WTC11 (cell line): ENCODE data around the gene KCTD11. TPM values are rescaled to one million over a fixed set of nuclear protein-coding genes. Genes with fewer than 3 reads are reported as not detected.

Source experiments
- ATAC-seq: fragments of 200-7000 bp; cut with Tn5 transposase; 2 replicates; pipeline ENCODE4 v1.10.0; 2021; ENCODE audit warnings: mild to moderate bottlenecking, moderate library complexity
- CTCF ChIA-PET: fragments of 300-600 bp; sonication (Branson Sonifier 250); formaldehyde crosslinking; loops from one replicate; lab custom pipeline; 2021; ENCODE audit warnings: antibody characterized with exemption; lab: Charles Lee
- POLR2A ChIA-PET: fragments of 350-600 bp; sonication (Branson Sonifier 250); formaldehyde crosslinking; loops from one replicate; lab custom pipeline; 2021; ENCODE audit warnings: antibody characterized with exemption; lab: Charles Lee
- DNase-seq: peaks from one replicate; pipeline ENCODE4 v3.0.0; 2021; ENCODE audit warnings: low spot score
- H3K27ac Mint-ChIP-seq: 2 replicates; pipeline ENCODE4 v1.8.0; 2021; ENCODE audit warnings: mixed read lengths
- H3K27me3 Mint-ChIP-seq: 2 replicates; pipeline ENCODE4 v1.8.0; 2021; ENCODE audit warnings: low read depth, mild to moderate bottlenecking, moderate library complexity, mixed read lengths
- H3K36me3 Mint-ChIP-seq: 2 replicates; pipeline ENCODE4 v1.8.0; 2021; ENCODE audit warnings: mixed read lengths
- H3K4me1 Mint-ChIP-seq: 2 replicates; pipeline ENCODE4 v1.8.0; 2022; ENCODE audit warnings: mixed read lengths
- H3K4me3 Mint-ChIP-seq: 2 replicates; pipeline ENCODE4 v1.8.0; 2021; ENCODE audit warnings: mild to moderate bottlenecking, moderate library complexity, mixed read lengths
- H3K9me3 Mint-ChIP-seq: 2 replicates; pipeline ENCODE4 v1.8.0; 2021; ENCODE audit warnings: mixed read lengths
- EMX1 ChIP-seq: fragments of 250-450 bp; sonication (Bioruptor Pico); IDR thresholded peaks from 2 replicates; pipeline ENCODE4 v1.8.0; 2021; ENCODE audit warnings: mild to moderate bottlenecking
- ETV6 ChIP-seq: sonication (generic); formaldehyde crosslinking; IDR thresholded peaks from 2 replicates; pipeline ENCODE4 v1.8.1; 2022; ENCODE audit warnings: mild to moderate bottlenecking, missing genetic modification reagents
- GABPB1 ChIP-seq: sonication (generic); formaldehyde crosslinking; IDR thresholded peaks from 2 replicates; pipeline ENCODE4 v1.8.1; 2023; ENCODE audit warnings: mild to moderate bottlenecking, missing genetic modification reagents
- HMGA2 ChIP-seq: fragments of 250-450 bp; sonication (Bioruptor Pico); IDR thresholded peaks from 2 replicates; pipeline ENCODE4 v1.4.0; 2021; ENCODE audit warnings: mild to moderate bottlenecking, moderate library complexity
- IRF2 ChIP-seq: sonication (generic); formaldehyde crosslinking; IDR thresholded peaks from 2 replicates; pipeline ENCODE4 v1.8.0; 2022; ENCODE audit warnings: low read depth, missing genetic modification reagents, borderline replicate concordance
- JUN ChIP-seq: sonication (generic); formaldehyde crosslinking; IDR thresholded peaks from 2 replicates; pipeline ENCODE4 v1.8.0; 2023; ENCODE audit warnings: mild to moderate bottlenecking, missing genetic modification reagents
- MXD4 ChIP-seq: fragments of 250-450 bp; sonication (Bioruptor Pico); IDR thresholded peaks from 2 replicates; pipeline ENCODE4 v1.8.0; 2021; ENCODE audit warnings: mild to moderate bottlenecking, moderate library complexity, borderline replicate concordance
- NFYB ChIP-seq: sonication (generic); formaldehyde crosslinking; conservative IDR thresholded peaks from 2 replicates; pipeline ENCODE4 v1.8.0; 2022; ENCODE audit warnings: low read depth, missing genetic modification reagents
- NR2C2 ChIP-seq: sonication (generic); formaldehyde crosslinking; IDR thresholded peaks from 2 replicates; pipeline ENCODE4 v1.8.0; 2022; ENCODE audit warnings: mild to moderate bottlenecking, missing genetic modification reagents
- NR3C1 ChIP-seq: sonication (generic); formaldehyde crosslinking; conservative IDR thresholded peaks from 2 replicates; pipeline ENCODE4 v1.8.1; 2023; ENCODE audit warnings: low read depth, mild to moderate bottlenecking, missing genetic modification reagents
- SP1 ChIP-seq: sonication (generic); formaldehyde crosslinking; conservative IDR thresholded peaks from 2 replicates; pipeline ENCODE4 v1.8.1; 2022; ENCODE audit warnings: missing genetic modification reagents
- TEAD1 ChIP-seq: sonication (generic); formaldehyde crosslinking; IDR thresholded peaks from 2 replicates; pipeline ENCODE4 v1.8.0; 2022; ENCODE audit warnings: mild to moderate bottlenecking, missing genetic modification reagents
- ZBTB21 ChIP-seq: sonication (generic); formaldehyde crosslinking; IDR thresholded peaks from 2 replicates; pipeline ENCODE4 v1.8.1; 2023; ENCODE audit warnings: mild to moderate bottlenecking, missing genetic modification reagents, borderline replicate concordance
- ZNF121 ChIP-seq: sonication (generic); formaldehyde crosslinking; IDR thresholded peaks from 2 replicates; pipeline ENCODE4 v1.8.0; 2023; ENCODE audit warnings: missing genetic modification reagents
- ZNF138 ChIP-seq: sonication (generic); formaldehyde crosslinking; conservative IDR thresholded peaks from 2 replicates; pipeline ENCODE4 v1.8.1; 2022; ENCODE audit warnings: mild to moderate bottlenecking, moderate library complexity, missing genetic modification reagents
- total RNA-seq: library from RNA; stranded (reverse); gene quantifications from 3 replicates; pipeline ENCODE4 v1.2.3, GENCODE V29; 2021
- TF ChIP-seq, protein P1 (sequence below): fragments of 250-450 bp; sonication (Bioruptor Pico); IDR thresholded peaks from 2 replicates; pipeline ENCODE4 v1.8.0; 2021; ENCODE audit warnings: mild to moderate bottlenecking
- TF ChIP-seq, protein P2 (sequence below): sonication (generic); formaldehyde crosslinking; IDR thresholded peaks from 2 replicates; pipeline ENCODE4 v1.8.0; 2023; ENCODE audit warnings: missing genetic modification reagents, mild to moderate bottlenecking, borderline replicate concordance
- TF ChIP-seq, protein P3 (sequence below): sonication (generic); formaldehyde crosslinking; conservative IDR thresholded peaks from 2 replicates; pipeline ENCODE4 v1.8.1; 2023; ENCODE audit warnings: mild to moderate bottlenecking, low read depth, missing genetic modification reagents, moderate library complexity
- TF ChIP-seq, protein P4 (sequence below): sonication (generic); formaldehyde crosslinking; IDR thresholded peaks from 2 replicates; pipeline ENCODE4 v1.8.0; 2022; ENCODE audit warnings: mild to moderate bottlenecking, missing genetic modification reagents
- TF ChIP-seq, protein P5 (sequence below): sonication (generic); formaldehyde crosslinking; IDR thresholded peaks from 2 replicates; pipeline ENCODE4 v1.8.0; 2022; ENCODE audit warnings: mild to moderate bottlenecking, missing genetic modification reagents
- TF ChIP-seq, protein P6 (sequence below): sonication (generic); formaldehyde crosslinking; IDR thresholded peaks from 2 replicates; pipeline ENCODE4 v1.8.1; 2023; ENCODE audit warnings: mild to moderate bottlenecking, moderate library complexity, missing genetic modification reagents
- TF ChIP-seq, protein P7 (sequence below): fragments of 250-450 bp; sonication (Bioruptor Pico); IDR thresholded peaks from 2 replicates; pipeline ENCODE4 v1.9.0; 2021; ENCODE audit warnings: moderate library complexity, mild to moderate bottlenecking, inconsistent platforms, borderline replicate concordance

KCTD11 gene
- total RNA-seq, 1 experiment from 2014 or later, result 8.1 TPM

DNA sequence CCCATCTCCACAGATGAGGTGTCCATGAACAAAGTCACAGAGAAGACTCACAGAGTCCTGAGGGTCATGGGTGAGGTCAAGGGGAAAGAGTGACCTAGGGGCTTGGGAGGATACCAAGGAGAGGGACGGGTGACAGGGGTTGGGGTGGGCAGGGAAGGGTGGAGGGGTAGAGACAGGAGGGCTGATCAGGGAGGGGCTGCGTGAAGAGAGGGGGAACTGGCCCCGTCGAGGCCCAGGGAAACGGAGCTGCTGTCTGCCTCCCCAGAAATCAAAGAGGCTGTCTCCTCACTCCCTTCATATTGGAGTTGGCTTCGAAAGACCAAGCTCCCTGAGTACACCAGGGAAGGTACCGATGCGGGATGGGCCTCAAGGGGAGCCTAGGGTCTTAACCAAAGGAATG is 3.6 kb downstream of the KCTD11 start:
- POLR2A ChIA-PET, result interaction anchor here (1.0 to 1.5 kb wide), 4 partner anchors 13 to 90 kb away, joined by 3 to 7 read pairs (median 4); partner anchors contain the start of genes ACAP1 and TMEM256
- H3K4me1 Mint-ChIP-seq, result peaks cover 22% of the 10 kb centered on the region
- no peaks in the 10 kb centered on the region for H3K36me3 Mint-ChIP-seq
- H3K9me3 Mint-ChIP-seq, result no peaks in the 10 kb centered on the region
- DNase-seq, result no peak
- H3K27ac Mint-ChIP-seq, result no peak overlapping the region
- no peak overlapping the region for H3K4me3 Mint-ChIP-seq
- no peak for ATAC-seq
- peaks cover 12% of the 10 kb centered on the region for H3K27me3 Mint-ChIP-seq
- CTCF ChIA-PET, result interaction anchor here (0.6 to 6.6 kb wide), 48 partner anchors 10 to 322 kb away, joined by 3 to 69 read pairs (median 4); partner anchors contain the start of genes ACAP1, CHRNB1, NEURL4 and PLSCR3
- TF ChIP-seq EMX1 (CRISPR knock-in tag) (no peak), IRF2 (CRISPR knock-in tag) (no peak), NR2C2 (CRISPR knock-in tag) (no peak), HMGA2 (no peak), NR3C1 (no peak), GABPB1 (CRISPR knock-in tag) (no peak)
- TF ChIP-seq, protein P1, sequence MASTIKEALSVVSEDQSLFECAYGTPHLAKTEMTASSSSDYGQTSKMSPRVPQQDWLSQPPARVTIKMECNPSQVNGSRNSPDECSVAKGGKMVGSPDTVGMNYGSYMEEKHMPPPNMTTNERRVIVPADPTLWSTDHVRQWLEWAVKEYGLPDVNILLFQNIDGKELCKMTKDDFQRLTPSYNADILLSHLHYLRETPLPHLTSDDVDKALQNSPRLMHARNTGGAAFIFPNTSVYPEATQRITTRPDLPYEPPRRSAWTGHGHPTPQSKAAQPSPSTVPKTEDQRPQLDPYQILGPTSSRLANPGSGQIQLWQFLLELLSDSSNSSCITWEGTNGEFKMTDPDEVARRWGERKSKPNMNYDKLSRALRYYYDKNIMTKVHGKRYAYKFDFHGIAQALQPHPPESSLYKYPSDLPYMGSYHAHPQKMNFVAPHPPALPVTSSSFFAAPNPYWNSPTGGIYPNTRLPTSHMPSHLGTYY, result no peak
- TF ChIP-seq, protein P2, sequence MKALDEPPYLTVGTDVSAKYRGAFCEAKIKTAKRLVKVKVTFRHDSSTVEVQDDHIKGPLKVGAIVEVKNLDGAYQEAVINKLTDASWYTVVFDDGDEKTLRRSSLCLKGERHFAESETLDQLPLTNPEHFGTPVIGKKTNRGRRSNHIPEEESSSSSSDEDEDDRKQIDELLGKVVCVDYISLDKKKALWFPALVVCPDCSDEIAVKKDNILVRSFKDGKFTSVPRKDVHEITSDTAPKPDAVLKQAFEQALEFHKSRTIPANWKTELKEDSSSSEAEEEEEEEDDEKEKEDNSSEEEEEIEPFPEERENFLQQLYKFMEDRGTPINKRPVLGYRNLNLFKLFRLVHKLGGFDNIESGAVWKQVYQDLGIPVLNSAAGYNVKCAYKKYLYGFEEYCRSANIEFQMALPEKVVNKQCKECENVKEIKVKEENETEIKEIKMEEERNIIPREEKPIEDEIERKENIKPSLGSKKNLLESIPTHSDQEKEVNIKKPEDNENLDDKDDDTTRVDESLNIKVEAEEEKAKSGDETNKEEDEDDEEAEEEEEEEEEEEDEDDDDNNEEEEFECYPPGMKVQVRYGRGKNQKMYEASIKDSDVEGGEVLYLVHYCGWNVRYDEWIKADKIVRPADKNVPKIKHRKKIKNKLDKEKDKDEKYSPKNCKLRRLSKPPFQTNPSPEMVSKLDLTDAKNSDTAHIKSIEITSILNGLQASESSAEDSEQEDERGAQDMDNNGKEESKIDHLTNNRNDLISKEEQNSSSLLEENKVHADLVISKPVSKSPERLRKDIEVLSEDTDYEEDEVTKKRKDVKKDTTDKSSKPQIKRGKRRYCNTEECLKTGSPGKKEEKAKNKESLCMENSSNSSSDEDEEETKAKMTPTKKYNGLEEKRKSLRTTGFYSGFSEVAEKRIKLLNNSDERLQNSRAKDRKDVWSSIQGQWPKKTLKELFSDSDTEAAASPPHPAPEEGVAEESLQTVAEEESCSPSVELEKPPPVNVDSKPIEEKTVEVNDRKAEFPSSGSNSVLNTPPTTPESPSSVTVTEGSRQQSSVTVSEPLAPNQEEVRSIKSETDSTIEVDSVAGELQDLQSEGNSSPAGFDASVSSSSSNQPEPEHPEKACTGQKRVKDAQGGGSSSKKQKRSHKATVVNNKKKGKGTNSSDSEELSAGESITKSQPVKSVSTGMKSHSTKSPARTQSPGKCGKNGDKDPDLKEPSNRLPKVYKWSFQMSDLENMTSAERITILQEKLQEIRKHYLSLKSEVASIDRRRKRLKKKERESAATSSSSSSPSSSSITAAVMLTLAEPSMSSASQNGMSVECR (CRISPR knock-in tag), result no peak
- TF ChIP-seq, protein P3, sequence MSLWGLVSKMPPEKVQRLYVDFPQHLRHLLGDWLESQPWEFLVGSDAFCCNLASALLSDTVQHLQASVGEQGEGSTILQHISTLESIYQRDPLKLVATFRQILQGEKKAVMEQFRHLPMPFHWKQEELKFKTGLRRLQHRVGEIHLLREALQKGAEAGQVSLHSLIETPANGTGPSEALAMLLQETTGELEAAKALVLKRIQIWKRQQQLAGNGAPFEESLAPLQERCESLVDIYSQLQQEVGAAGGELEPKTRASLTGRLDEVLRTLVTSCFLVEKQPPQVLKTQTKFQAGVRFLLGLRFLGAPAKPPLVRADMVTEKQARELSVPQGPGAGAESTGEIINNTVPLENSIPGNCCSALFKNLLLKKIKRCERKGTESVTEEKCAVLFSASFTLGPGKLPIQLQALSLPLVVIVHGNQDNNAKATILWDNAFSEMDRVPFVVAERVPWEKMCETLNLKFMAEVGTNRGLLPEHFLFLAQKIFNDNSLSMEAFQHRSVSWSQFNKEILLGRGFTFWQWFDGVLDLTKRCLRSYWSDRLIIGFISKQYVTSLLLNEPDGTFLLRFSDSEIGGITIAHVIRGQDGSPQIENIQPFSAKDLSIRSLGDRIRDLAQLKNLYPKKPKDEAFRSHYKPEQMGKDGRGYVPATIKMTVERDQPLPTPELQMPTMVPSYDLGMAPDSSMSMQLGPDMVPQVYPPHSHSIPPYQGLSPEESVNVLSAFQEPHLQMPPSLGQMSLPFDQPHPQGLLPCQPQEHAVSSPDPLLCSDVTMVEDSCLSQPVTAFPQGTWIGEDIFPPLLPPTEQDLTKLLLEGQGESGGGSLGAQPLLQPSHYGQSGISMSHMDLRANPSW, result no peak

DNA sequence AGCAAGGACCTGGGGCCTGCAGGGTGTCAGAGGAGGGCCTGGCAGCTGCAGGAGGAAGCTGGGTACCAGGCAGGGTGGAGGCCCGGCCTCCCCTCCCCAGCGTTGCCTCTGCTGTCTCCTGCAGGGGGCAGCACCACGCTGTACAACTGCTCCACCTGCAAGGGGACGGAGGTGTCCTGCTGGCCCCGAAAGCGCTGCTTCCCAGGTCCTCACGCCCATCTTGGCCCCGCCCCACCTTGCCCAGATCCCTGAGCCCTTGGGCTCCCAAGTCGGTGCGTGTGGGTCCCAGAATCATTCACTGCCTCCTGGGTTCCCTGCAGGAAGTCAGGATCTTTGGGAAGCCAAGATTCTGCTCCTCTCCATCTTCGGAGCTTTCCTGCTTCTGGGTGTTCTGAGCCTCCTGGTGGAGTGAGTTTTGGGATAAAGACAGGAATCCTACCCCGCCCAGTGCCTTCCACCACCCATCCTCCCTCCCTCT is 4.1 kb downstream of the KCTD11 start:
- DNase-seq, result peak; percentile 96
- Mint-ChIP-seq H3K36me3 (no peaks in the 10 kb centered on the region), H3K27me3 (peaks cover 7% of the 10 kb centered on the region), H3K4me3 (peak overlapping the region; percentile 44), H3K4me1 (peaks cover 22% of the 10 kb centered on the region), H3K27ac (no peak overlapping the region), H3K9me3 (no peaks in the 10 kb centered on the region)
- ChIA-PET POLR2A (interaction anchor here (1.1 to 1.5 kb wide), 3 partner anchors 19 to 90 kb away, joined by 3 to 7 read pairs (median 4); partner anchors contain the start of genes ACAP1 and TMEM256), CTCF (interaction anchor here (0.6 to 6.6 kb wide), 49 partner anchors 9 to 322 kb away, joined by 3 to 69 read pairs (median 4); partner anchors contain the start of genes ACAP1, CHRNB1, NEURL4 and PLSCR3)
- ATAC-seq, result peak; percentile 72
- 0 out of 2 replicates have a peak, but pooled peaks have one; percentile 46 for TF ChIP-seq ZBTB21
- TF ChIP-seq MXD4 (CRISPR knock-in tag), result no peak
- TF ChIP-seq, protein P4, sequence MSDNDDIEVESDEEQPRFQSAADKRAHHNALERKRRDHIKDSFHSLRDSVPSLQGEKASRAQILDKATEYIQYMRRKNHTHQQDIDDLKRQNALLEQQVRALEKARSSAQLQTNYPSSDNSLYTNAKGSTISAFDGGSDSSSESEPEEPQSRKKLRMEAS (CRISPR knock-in tag), result peak; percentile 60; the same call in 1 of the 2 replicates
- peak; percentile 53; the same call in 1 of the 2 replicates for TF ChIP-seq TEAD1
- TF ChIP-seq ZNF121 (CRISPR knock-in tag), result 0 out of 2 replicates have a peak, but pooled peaks have one; percentile 40
- peak; percentile 81 for TF ChIP-seq SP1 (CRISPR knock-in tag)
- no peak for TF ChIP-seq JUN (CRISPR knock-in tag)
- peak; percentile 61; the same call in 1 of the 2 replicates for TF ChIP-seq ETV6 (CRISPR knock-in tag)
- TF ChIP-seq, protein P5, sequence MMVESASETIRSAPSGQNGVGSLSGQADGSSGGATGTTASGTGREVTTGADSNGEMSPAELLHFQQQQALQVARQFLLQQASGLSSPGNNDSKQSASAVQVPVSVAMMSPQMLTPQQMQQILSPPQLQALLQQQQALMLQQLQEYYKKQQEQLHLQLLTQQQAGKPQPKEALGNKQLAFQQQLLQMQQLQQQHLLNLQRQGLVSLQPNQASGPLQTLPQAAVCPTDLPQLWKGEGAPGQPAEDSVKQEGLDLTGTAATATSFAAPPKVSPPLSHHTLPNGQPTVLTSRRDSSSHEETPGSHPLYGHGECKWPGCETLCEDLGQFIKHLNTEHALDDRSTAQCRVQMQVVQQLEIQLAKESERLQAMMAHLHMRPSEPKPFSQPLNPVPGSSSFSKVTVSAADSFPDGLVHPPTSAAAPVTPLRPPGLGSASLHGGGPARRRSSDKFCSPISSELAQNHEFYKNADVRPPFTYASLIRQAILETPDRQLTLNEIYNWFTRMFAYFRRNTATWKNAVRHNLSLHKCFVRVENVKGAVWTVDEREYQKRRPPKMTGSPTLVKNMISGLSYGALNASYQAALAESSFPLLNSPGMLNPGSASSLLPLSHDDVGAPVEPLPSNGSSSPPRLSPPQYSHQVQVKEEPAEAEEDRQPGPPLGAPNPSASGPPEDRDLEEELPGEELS (CRISPR knock-in tag), result peak; percentile 69; the same call in 1 of the 2 replicates
- no peak for TF ChIP-seq NFYB (CRISPR knock-in tag)
- TF ChIP-seq, protein P6, sequence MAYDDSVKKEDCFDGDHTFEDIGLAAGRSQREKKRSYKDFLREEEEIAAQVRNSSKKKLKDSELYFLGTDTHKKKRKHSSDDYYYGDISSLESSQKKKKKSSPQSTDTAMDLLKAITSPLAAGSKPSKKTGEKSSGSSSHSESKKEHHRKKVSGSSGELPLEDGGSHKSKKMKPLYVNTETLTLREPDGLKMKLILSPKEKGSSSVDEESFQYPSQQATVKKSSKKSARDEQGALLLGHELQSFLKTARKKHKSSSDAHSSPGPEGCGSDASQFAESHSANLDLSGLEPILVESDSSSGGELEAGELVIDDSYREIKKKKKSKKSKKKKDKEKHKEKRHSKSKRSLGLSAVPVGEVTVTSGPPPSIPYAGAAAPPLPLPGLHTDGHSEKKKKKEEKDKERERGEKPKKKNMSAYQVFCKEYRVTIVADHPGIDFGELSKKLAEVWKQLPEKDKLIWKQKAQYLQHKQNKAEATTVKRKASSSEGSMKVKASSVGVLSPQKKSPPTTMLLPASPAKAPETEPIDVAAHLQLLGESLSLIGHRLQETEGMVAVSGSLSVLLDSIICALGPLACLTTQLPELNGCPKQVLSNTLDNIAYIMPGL, result peak; percentile 62; the same call in 1 of the 2 replicates
- TF ChIP-seq ZNF138 (CRISPR knock-in tag), result no peak; the same call in 1 of the 2 replicates
- TF ChIP-seq, protein P7, sequence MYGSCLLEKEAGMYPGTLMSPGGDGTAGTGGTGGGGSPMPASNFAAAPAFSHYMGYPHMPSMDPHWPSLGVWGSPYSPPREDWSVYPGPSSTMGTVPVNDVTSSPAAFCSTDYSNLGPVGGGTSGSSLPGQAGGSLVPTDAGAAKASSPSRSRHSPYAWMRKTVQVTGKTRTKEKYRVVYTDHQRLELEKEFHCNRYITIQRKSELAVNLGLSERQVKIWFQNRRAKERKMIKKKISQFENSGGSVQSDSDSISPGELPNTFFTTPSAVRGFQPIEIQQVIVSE (CRISPR knock-in tag), result no peak
